Right atrium auricular region (tissue), 2 donors: ENCODE results near the gene TLK1. TPM values are rescaled to one million over a fixed set of nuclear protein-coding genes. Genes with fewer than 3 reads are reported as not detected.

ENCODE experiments used
- DNase-seq: peaks from one replicate; pipeline ENCODE4 v3.0.0-alpha.2; 2019; ENCODE audit warnings: low spot score
- H3K27ac ChIP-seq, 2 donors: fragments of 200-600 bp; sonication (generic); 1 replicate in 1 of 2; 2 replicates in 1 of 2; pipeline ENCODE4 v1.5.1; 2016 to 2019
- H3K27me3 ChIP-seq, 2 donors: fragments of 200-600 bp; sonication (generic); one replicate each; pipeline versions ENCODE4 v1.5.1 to v1.6.0; 2017 to 2019
- H3K36me3 ChIP-seq: fragments of 200-600 bp; sonication (generic); one replicate; pipeline ENCODE4 v1.5.1; 2016
- H3K4me1 ChIP-seq, 2 donors: fragments of 200-600 bp; sonication (generic); one replicate each; pipeline versions ENCODE4 v1.5.1 to v1.6.0; 2017 to 2019
- H3K4me3 ChIP-seq, 2 donors: fragments of 200-600 bp; sonication (generic); 1 replicate in 1 of 2; 2 replicates in 1 of 2; pipeline ENCODE4 v1.5.1; 2017 to 2019; ENCODE audit warnings: mild to moderate bottlenecking in 1 of 2, moderate library complexity in 1 of 2
- H3K9me3 ChIP-seq, 2 donors: fragments of 200-600 bp; sonication (generic); one replicate each; pipeline ENCODE4 v1.5.1; 2019
- CTCF ChIP-seq, 2 donors: fragments of 200-600 bp; sonication (generic); IDR thresholded peaks; one replicate each; pipeline ENCODE4 v1.5.1; 2019; ENCODE audit warnings: antibody characterized with exemption in 2 of 2
- total RNA-seq, 2 donors: library from RNA; depleted of rRNA; stranded (reverse); fragments of >200 nt; gene quantifications; one replicate each; pipeline ENCODE4 v1.1.0, GENCODE V29; 2016

TLK1 gene
- total RNA-seq, 2 donors from 2014 or later, result 21.0 to 21.7 TPM

GRCh38 chr2:171201767-171202166, 41.1 kb upstream of the TLK1 start:
- no peak for TF ChIP-seq CTCF (IDR thresholded peaks at IDR 0.05)
- Histone ChIP-seq H3K27ac (no peak overlapping the region), H3K27me3 (no peaks in the 10 kb centered on the region), H3K9me3 (no peaks in the 10 kb centered on the region), H3K36me3 (no peaks in the 10 kb centered on the region), H3K4me1 (no peaks in the 10 kb centered on the region), H3K4me3 (no peak overlapping the region)
- no peak for DNase-seq

- H3K27me3 ChIP-seq, result no peaks in the 10 kb centered on the region
- H3K36me3 ChIP-seq, result no peaks in the 10 kb centered on the region
- H3K4me1 ChIP-seq, result no peaks in the 10 kb centered on the region
- TF ChIP-seq CTCF (IDR thresholded peaks at IDR 0.05), result no peak
- H3K9me3 ChIP-seq, result no peaks in the 10 kb centered on the region
- H3K27ac ChIP-seq, result no peak overlapping the region
- no peak overlapping the region for H3K4me3 ChIP-seq
- DNase-seq, result no peak
Observed at GRCh38 chr2:171201271-171201670, 40.6 kb upstream of the TLK1 start.

GRCh38 chr2:171200469-171200868, 39.8 kb upstream of the TLK1 start:
- Histone ChIP-seq H3K9me3 (no peaks in the 10 kb centered on the region), H3K4me1 (no peaks in the 10 kb centered on the region), H3K27ac (no peak overlapping the region), H3K36me3 (no peaks in the 10 kb centered on the region), H3K4me3 (no peak overlapping the region), H3K27me3 (no peaks in the 10 kb centered on the region)
- TF ChIP-seq CTCF (IDR thresholded peaks at IDR 0.05), result no peak
- DNase-seq, result no peak

GRCh38 chr2:171191021-171191420, 30.3 kb upstream of the TLK1 start:
- H3K4me3 ChIP-seq, result no peak overlapping the region
- no peaks in the 10 kb centered on the region for H3K9me3 ChIP-seq
- TF ChIP-seq CTCF (IDR thresholded peaks at IDR 0.05), result no peak
- H3K36me3 ChIP-seq, result no peaks in the 10 kb centered on the region
- H3K4me1 ChIP-seq, result no peaks in the 10 kb centered on the region
- no peak for DNase-seq
- no peaks in the 10 kb centered on the region for H3K27me3 ChIP-seq
- no peak overlapping the region for H3K27ac ChIP-seq

GRCh38 chr2:171187819-171188218, 27.1 kb upstream of the TLK1 start:
- H3K4me3 ChIP-seq, result no peak overlapping the region
- no peaks in the 10 kb centered on the region for H3K4me1 ChIP-seq
- TF ChIP-seq CTCF (IDR thresholded peaks at IDR 0.05), result no peak
- no peak for DNase-seq
- no peaks in the 10 kb centered on the region for H3K27me3 ChIP-seq
- no peaks in the 10 kb centered on the region for H3K9me3 ChIP-seq
- no peak overlapping the region for H3K27ac ChIP-seq
- H3K36me3 ChIP-seq, result no peaks in the 10 kb centered on the region

- no peak overlapping the region for H3K4me3 ChIP-seq
- no peak for TF ChIP-seq CTCF (IDR thresholded peaks at IDR 0.05)
- H3K4me1 ChIP-seq, result no peaks in the 10 kb centered on the region
- no peak overlapping the region for H3K27ac ChIP-seq
- no peaks in the 10 kb centered on the region for H3K27me3 ChIP-seq
- no peaks in the 10 kb centered on the region for H3K9me3 ChIP-seq
- no peak for DNase-seq
- no peaks in the 10 kb centered on the region for H3K36me3 ChIP-seq
Observed at GRCh38 chr2:171187177-171187576, 26.5 kb upstream of the TLK1 start.
